DND-41 (cell line): Measurements from ENCODE around the gene C11orf71.

Experiments
- EZH2 ChIP-seq: IDR thresholded peaks from 3 replicates; pipeline ENCODE4 v1.6.1; 2012; ENCODE audit warnings: borderline replicate concordance, low read depth, mild to moderate bottlenecking, moderate library complexity, low read length, inconsistent platforms; ENCODE audit not compliant: severe bottlenecking
- TF ChIP-seq, protein P1 (sequence below): IDR thresholded peaks from 2 replicates; pipeline ENCODE4 v1.5.1; 2012; ENCODE audit warnings: borderline replicate concordance, low read length, moderate library complexity, mild to moderate bottlenecking; ENCODE audit not compliant: poor library complexity, severe bottlenecking; ENCODE audit errors: extremely low read depth

DNA sequence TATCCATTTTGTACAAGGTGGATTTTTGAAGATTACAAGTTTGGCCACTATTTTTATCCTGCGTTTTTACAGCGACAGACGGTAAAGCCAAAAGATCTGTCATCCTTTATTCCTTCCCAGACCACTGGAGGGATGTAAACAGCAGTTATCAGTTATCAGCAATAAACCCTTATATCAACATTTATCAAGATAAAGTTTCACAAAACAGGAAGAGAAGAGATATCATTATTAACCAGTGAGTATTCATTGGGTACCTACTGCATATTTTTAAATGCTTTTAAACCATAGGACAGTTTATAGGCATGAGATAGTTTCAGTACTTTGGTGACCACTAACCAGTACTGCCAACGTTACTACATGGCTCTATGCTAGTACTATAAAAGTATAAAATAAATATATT lies 33.1 kb upstream of the C11orf71 start:
- TF ChIP-seq, protein P1, sequence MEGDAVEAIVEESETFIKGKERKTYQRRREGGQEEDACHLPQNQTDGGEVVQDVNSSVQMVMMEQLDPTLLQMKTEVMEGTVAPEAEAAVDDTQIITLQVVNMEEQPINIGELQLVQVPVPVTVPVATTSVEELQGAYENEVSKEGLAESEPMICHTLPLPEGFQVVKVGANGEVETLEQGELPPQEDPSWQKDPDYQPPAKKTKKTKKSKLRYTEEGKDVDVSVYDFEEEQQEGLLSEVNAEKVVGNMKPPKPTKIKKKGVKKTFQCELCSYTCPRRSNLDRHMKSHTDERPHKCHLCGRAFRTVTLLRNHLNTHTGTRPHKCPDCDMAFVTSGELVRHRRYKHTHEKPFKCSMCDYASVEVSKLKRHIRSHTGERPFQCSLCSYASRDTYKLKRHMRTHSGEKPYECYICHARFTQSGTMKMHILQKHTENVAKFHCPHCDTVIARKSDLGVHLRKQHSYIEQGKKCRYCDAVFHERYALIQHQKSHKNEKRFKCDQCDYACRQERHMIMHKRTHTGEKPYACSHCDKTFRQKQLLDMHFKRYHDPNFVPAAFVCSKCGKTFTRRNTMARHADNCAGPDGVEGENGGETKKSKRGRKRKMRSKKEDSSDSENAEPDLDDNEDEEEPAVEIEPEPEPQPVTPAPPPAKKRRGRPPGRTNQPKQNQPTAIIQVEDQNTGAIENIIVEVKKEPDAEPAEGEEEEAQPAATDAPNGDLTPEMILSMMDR = no peak
- no peak for TF ChIP-seq EZH2
